ENCODE results near the gene ITGA1.

DNA sequence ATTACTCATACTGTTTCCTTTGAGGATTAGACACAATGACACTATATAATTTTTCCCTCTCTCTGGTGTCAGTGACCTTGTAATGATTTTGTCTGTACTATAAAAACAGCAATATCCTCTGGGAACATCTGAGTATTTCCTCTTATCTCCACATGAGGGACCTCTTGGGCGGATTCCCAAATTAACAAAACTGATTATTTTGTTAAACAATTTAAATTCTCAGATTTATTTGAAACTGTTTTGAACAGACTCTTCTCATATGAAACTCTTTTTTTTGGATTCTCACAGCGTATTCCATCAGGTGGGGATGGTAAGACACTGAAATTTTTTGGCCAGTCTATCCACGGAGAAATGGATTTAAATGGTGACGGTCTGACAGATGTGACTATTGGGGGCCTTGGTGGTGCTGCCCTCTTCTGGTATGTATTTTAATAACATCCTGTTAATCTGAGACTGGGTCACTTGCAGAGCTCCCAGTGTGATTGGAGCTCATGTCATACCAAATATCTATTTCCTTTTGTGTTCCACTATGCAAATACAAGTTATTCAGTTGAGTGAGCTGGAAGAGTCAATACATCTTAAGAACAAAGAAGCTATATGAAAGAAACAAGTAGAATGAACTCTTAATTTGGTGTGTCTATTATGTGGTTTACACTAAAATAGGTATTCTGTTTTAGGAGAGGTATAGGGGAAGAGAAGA lies 127.6 kb downstream of the ITGA1 start:
- TF ChIP-seq POLR2A (IDR thresholded peaks at IDR 0.05; ENCODE audit: low read length) (no peak), GATA1 (IDR thresholded peaks at IDR 0.05; ENCODE audit: low read depth, low read length) (no peak)
